GM18867 (cell line): ENCODE results near the gene UBE3C.
A peak's percentile ranks its signal among the peaks of the same experiment; 100 is the strongest.
"Not testable (repeated sequence)": the region's sequence is repeated elsewhere in the genome, so short reads cannot be mapped to it uniquely, and the experiment has no call there.

Source experiments
- ATAC-seq: cut with Tn5 transposase; IDR thresholded peaks from one replicate; pipeline ENCODE4 v1.9.1; 2021; ENCODE audit warnings: mild to moderate bottlenecking, moderate library complexity; ENCODE audit not compliant: unreplicated experiment

UBE3C gene

DNA sequence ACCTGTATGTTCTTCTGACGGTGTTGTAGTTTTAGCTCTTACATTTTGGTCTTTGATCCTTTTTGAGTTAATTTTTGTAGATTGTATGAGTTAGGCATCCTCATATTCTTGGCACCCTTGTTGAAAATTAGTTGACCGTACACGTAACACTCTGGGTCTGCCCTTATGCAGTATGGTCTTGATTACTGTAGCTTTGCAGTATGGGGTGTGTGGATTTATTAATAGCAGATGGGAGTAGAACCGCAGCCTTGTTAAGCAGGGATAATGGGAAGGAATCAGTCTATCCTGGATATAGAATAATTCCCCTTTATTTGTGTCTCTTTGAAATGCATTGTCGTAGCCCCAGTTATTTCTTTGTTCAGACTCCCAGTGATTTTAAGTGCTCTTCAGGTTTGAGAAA, 95.5 kb downstream of the UBE3C start:
- ATAC-seq: no peak

DNA sequence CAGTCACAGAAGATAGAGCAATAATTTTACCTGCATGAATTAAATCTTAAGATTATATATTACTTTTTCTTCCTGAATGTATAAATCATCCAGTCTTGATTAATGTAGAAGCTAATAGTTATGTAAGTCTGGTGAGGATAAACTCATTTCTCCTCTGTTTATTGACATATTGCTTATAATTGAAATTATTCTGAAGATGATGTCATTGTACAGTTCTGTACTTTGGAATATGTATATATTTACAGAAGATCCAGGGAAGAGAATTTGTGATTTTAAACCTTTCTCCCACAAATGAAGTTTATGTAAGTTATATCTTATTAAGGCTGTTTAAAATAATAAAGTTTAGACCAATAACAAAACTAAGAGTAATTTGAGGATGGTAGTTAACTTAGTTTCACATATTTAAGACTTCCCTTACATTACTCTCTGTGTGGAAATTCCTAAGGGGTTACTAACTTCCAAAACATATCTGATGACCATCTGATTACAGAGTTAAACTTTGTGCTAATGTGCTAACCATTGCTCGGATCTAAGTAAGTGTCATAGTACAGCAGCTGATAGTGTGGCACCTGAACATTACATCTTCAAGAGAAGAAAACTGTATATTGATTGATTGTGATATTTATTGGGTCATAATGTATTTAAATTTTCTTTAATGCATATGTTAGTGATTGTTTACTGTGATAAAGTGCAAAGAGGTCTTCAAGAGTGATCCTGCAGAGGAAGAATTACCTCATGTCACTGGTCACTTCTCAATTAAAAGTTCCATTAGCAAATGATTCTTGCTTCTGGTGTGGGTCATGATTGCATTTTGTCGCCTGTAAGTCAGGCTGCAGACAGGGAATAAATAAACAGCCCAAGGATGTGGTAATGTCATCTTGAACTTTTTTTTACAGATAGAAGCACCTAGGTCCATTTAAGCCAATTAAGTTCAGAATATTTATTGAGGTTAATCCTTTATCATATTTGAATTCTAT, 96.9 kb downstream of the UBE3C start:
- ATAC-seq: no peak

DNA sequence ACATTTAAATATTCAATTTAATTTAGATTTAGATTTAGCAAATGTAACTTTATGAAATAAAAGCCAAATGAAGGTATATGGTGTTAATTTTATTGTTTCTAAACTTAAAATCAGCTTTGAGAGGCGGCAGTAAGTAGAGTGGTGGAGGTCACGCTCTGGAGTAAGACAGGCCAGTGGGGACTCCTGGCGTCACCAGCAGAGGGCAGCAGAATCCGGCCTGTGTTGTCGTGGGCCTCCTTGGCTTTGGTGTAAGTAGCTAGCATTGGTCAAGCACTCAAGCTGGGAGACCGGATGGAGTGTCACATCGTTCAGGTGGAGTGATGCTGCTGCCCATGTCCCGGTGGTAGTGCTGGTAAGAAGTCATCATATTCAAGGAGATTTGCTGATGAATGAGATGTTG, 99.4 kb downstream of the UBE3C start:
- ATAC-seq: no peak

DNA sequence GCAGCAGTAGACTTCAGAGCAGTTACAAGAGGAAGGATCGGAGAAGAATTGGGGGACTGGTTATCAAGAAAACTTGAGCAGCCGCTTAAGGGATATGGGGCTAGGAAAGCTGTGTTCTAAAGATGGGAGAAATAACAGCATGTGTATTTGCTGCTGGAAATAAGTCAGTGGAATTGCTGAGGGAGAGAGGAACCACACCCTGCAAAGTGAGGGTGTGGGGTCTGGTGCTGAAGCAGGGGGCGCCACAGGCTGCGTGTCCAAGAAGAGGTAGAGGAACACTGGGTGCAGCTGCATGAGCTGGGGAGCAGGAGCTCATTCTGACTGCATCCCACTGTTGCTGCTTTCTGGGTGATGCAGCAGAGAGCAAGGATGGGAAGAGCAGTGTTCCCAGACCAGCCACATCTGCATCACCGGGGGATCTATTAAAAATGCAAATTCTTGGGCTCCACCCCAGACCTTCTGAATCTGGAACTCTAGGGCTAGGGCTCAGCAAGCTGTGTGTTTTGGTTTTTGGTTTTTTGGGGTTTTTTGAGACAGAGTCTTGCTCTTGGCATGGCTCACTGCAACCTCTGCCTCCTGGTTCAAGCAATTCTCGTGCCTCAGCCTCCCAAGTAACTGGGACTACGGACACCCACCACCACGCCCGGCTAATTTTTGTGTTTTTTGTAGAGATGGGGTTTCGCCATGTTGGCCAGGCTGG, 101.0 kb downstream of the UBE3C start:
- ATAC-seq: no peak

DNA sequence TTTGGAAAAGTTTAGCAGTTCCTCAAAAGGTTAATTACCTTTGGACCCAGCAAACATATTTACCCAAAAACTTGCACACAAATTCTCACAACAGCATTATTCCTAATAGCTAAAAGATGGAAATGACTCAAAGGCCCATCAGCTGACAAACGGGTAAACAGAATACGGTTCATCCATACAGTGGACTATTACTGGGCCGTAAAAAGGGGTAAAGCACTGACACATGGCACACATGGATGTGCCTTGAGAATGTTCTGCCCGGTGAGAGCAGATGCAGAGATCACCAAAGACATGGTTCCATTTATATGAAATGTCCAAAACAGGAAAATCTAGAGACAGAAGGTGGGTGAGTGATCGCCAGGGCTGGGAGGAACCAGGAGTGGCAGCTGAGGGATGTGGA, 102.9 kb downstream of the UBE3C start:
- no peak for ATAC-seq

DNA sequence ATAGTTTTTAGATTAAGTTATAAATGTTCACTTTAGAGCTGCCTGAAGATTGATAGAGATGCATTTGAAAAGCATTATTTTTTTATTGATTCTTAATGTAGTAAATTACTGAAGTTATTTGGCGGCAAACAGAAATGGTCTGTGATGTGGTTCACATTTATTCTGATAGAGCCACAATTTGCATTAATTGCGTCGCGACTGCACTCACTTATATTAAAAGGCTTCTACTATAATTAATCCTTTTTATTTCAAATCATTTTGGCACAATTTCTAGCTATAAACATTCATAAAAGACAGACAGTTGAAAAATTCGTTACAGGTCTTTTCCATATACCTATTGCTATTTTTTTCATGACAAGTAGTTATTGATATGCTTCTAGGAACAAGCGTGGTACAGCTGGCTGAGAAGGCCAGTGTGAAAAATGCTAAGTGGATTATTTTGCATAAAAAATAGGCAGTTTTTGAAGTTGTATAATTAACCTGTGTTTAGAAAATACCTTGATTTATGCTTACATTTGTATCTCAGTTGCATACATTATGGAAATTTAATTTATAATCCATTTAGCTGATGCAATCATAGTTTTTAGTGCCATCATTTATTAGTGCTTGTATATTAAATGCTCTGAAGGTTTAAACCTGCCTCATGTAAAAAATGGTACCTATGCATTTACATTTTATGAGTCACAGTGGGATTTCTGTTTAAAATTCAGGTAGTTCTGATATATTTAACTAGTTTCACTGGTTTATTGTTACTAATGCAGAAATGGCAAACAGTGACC, 106.0 kb downstream of the UBE3C start:
- no peak for ATAC-seq

DNA sequence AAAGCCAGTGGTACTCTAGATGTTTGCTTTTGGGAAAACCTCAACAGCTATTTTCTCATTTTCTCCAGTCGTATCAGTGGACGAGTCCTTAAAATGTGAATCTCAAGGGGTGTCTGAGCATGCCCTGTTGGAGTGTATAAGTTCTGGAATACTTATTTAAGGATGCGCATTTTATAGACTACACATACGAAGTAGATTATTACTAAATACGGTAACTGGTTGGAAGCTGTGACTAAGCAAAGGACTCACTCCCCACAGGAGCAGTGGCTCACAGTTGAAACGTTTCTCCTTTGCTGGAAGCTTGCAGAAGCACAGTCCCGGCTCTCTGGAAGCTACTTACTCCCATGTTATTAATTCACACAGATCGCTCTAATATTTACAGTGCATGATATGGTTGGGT, 107.3 kb downstream of the UBE3C start:
- ATAC-seq: no peak

DNA sequence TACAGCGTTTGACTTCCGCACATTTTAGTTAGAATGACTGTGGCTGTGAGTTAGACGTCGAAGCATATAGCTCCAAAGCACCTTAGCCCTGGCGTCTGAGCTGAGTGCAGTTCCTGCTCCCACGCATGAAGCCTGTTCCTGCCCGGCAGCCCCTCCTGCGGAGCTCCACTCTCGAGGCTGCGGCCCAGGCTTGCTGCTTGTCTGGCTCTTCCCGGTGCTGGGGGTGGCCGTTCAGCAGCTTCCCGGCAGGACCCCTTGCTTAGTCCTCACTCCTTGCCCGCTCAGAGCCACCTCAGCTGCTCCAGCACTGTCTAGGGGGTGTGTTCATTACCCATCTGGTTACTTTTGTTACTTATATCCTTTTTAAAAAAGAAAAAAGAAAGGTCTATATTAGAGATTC, 109.9 kb downstream of the UBE3C start:
- no peak for ATAC-seq

DNA sequence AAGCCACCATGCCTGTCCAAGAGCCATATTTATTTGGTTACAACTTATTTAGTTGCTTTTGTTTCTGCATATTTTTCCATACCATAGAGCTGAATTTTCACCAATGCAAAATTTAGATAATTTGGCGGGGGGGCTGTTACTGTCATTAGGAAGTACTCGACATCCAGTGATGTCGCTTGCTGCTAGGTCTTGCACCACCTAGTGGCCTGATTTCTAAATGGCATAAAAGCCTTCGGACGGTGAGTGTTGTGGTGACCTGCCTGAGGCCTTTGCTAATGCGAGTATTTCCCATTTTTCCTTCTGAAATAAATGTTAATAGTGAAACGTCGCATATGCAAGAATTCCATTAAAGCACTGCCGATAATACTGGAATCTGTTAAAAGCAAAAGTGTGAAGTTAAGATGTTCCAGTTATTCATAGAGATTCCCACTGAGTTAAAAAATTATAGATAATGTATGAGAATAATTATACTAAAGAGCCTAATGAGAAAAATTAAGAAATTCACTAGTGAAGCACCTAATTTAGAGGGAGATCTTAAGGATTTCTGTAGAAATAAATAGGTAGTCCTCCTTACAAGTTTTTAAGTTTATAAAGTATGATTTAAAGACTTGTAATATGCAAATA, 112.0 kb downstream of the UBE3C start:
- ATAC-seq: peak; percentile 77

DNA sequence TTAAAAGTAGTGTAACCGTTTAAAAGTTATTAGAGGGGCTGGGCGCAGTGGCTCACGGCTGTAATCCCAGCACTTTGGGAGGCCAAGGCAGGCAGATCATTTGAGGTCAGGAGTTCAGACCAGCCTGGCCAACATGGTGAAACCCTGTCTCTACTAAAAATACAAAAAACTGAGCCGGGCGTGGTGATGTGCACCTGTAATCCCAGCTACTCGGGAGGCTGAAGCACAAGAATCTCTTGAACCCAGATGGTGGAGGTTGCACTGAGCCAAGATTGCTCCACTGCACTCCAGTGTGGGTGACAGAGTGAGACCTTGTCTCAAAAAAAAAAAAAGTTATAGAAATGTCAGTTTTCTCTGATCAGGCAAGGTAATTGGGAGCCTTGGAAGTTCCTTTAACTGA, 113.1 kb downstream of the UBE3C start:
- not testable (repeated sequence) for ATAC-seq

DNA sequence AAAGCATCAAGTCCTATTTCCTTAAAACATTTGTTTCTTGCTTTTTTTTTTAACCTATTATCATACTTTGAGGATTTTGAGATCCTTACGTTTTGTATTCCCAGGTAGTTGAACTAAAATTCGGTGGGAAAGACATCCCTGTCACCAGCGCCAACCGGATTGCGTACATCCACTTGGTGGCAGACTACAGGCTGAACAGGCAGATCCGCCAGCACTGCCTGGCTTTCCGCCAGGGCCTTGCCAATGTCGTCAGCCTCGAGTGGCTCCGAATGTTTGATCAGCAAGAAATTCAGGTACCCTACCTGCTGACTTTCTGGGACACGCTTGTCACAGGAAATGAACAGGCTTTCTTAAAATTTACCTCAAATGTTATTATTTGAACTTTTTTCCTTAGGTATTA, 115.1 kb downstream of the UBE3C start:
- no peak for ATAC-seq

DNA sequence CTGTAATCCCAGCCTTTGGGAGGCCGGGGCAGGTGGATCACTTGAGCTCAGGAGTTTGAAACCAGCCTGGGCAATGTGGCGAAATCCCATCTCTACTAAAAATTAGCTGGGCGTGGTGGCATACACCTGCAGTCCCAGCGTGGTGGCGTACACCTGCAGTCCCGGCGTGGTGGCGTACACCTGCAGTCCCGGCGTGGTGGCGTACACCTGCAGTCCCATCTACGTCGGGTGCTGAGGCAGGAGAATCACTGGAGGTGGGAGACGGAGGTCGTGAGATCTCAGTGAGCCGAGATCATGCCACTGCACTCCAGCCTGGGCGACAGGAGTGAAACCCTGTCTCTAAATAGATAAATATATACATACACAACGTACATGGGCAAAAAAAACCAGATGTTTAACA, 116.1 kb downstream of the UBE3C start:
- ATAC-seq: not testable (repeated sequence)

DNA sequence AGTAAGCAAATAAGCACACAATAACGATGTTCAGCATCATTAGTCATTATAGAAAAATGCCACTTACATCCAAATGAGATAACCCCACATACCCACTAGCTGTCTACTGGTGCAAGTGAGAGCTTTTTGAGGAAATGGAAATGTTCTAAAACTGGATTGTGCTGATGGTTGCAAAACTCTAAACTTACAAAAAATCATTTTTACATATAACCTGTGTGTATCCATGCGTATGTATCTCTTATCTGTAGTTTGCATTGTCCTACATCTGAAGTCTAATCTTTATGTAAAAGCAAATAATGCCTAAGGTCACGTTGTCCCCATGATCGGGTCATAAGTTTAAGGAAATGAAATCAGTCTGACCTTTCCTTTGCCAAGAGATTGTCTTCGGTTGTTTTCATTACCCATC, 116.5 kb downstream of the UBE3C start:
- no peak for ATAC-seq

DNA sequence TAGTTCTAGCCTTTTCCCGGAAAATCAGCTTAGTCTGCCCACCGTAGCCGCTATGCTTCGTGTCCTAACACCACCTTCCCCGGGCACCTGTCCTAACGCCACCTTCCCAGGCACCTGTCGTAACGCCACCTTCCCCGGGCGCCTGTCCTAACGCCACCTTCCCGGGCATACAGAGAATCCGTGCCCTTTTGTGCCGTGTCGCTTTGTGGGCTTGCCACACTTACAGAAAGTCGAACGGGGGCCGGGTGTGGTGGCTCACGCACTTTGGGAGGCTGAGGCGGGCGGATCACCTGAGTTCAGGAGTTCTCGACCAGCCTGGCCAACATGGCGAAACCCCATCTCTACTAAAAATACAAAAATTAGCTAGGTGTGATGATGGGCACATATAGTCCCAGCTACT, 124.4 kb downstream of the UBE3C start:
- ATAC-seq: no peak

DNA sequence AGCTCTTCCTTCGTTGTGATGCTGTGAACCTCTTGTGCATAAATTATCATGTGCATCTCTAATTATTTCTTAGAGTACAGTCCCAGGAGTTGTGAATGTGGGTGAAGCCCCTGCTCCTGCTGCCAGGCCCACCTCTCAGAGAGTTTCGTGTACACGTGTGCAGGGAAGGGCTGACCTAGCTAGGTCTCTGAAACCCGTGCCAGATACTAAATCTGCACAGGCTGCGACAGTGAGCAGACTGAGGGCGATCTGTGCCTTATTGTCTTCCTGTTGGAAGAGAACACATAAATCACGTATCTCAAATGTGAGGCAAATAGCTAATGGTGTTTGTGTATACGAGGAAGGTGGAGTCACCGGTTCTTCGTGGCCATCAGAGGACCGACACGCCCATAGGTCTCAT, 126.3 kb downstream of the UBE3C start:
- ATAC-seq: no peak

DNA sequence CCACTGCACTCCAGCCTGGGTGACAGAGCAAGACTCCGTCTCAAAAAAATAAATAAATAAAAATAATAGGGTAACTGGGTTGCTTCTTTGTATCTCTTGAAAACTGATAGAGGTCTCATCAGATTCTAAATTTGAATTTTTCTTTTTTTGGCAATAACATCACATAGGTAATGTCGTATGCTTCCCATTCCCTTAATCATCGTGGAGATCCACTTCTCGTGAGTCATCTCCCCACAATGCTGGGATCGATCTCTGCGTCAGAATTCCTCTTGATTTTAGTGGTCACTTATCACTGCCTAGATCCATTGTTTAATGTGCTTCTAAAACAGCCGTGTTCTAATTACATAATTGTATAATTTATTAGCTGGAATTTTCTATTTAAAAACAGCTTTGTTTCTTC, 127.5 kb downstream of the UBE3C start:
- ATAC-seq: no peak

DNA sequence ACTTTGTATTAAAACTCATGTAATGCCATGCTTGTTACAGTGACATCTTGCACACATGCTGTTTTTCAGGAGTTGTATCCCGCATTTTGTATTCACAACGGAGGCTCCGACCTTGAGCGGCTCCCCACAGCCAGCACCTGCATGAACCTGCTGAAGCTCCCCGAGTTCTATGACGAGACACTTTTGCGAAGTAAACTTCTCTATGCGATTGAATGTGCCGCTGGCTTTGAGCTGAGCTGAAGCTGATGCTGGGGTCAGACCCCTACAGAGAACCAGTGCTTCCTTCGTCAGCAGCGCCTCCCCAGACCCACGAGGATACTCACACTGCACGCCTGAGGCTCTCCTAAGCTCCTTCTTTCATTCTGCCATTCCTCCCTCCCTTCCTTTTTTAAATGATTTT, 128.8 kb downstream of the UBE3C start:
- ATAC-seq: no peak

DNA sequence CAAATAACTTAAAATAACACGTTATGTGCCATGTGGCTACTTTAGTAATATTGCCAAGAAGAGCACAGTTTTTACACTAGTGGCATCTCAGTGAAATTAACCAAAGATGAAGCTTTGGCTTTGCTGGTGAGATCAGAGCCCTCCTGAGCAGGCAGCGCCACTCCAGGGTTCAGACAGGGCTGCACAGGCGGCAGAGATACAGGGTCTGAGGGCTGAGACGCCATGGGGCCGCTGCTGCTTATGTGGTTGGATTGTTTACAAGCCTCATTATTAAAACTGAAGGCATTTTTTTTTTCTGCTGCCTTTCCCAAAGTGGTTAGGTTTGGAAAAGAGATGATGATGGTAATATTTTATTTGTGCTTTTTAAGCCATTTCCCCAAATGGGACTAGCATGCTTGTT, 129.2 kb downstream of the UBE3C start:
- ATAC-seq: no peak

DNA sequence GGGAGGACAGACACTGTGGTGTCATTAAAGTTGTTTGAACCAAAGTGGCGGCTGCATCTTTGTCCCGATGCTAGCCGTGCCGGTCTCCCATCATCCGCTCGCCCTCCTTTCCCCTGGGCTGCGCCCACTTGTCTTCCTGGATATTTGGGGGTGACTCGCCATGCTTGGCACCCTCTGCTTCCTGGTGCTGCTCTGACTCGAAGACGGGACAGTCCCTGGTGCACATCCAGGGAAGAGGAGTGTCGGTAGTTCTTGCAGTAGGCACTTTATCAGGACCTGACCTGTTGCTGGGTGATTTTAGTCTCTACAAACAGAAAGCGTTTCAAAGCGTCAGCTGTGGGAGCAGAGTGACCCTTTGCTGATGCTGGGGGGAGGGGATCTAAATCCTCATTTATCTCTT, 129.8 kb downstream of the UBE3C start:
- ATAC-seq: no peak

DNA sequence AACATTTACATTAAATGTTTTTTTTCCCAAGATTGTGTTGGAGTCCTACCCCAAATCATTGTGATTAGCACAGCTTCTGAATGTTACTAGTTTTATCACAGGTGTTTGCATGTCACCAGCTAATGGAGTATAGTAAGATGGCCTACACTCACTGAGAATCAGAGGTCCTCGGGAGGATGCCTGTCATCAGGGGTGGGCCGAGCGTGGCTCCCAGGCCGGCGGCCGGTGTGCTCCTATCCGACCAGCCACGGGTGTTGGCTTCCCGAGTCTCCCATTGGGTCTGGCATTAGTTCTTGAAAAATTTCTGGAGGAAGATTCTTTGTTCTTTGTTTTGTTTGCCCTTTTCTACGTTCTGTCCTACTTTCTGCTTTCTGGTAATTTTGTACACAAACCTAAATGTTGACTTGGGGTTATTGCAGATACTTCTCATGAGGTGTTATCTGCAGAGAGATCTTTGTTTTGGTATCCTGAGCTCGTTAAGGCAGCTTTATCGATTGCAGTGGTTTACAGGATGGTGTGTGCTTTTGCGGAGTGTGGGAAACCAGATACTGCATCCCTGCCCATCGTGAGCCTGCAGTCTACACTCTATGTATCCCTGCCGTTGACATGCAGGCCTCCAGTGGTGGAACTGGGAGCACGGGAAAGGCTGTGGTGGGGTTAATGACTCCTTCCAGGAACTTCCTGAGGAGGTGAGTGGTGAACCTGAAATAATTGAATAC, 130.8 kb downstream of the UBE3C start:
- ATAC-seq: no peak
